HG02759 (cell line): ENCODE data around the gene SIAH2.
"Not testable (repeated sequence)": the region's sequence is repeated elsewhere in the genome, so short reads cannot be mapped to it uniquely, and the experiment has no call there.

Source experiments
- ATAC-seq: cut with Tn5 transposase; IDR thresholded peaks from one replicate; pipeline ENCODE4 v1.9.1; 2021; ENCODE audit warnings: mild to moderate bottlenecking, moderate library complexity; ENCODE audit not compliant: unreplicated experiment

Gene SIAH2

GRCh38 chr3:150763122-150763840, at the start of gene SIAH2:
Gene SIAH2, minus strand, starts transcription at chr3:150763169. Its CDS starts 320 bp downstream, at chr3:150762849.
- peak; percentile 69 for ATAC-seq

- no peak for ATAC-seq
Observed at GRCh38 chr3:150811984-150812383, 49.0 kb upstream of the SIAH2 start.

GRCh38 chr3:150810641-150811040, 47.7 kb upstream of the SIAH2 start:
- ATAC-seq, result no peak

- no peak for ATAC-seq
Observed at GRCh38 chr3:150806185-150806835, 43.3 kb upstream of the SIAH2 start.

- ATAC-seq, result no peak
Observed at GRCh38 chr3:150805354-150805753, 42.4 kb upstream of the SIAH2 start.

GRCh38 chr3:150803440-150803985, 40.5 kb upstream of the SIAH2 start:
- ATAC-seq, result no peak

- no peak for ATAC-seq
Observed at GRCh38 chr3:150800722-150801121, 37.8 kb upstream of the SIAH2 start.

- ATAC-seq, result no peak
Observed at GRCh38 chr3:150798122-150798618, 35.2 kb upstream of the SIAH2 start.

- ATAC-seq, result no peak
Observed at GRCh38 chr3:150797155-150797554, 34.2 kb upstream of the SIAH2 start.

- not testable (repeated sequence) for ATAC-seq
Observed at GRCh38 chr3:150796527-150796926, 33.6 kb upstream of the SIAH2 start.

- no peak for ATAC-seq
Observed at GRCh38 chr3:150793641-150794040, 30.7 kb upstream of the SIAH2 start.

- no peak for ATAC-seq
Observed at GRCh38 chr3:150790629-150791028, 27.7 kb upstream of the SIAH2 start.

- ATAC-seq, result no peak
Observed at GRCh38 chr3:150789451-150789850, 26.5 kb upstream of the SIAH2 start.

- ATAC-seq, result peak; percentile 82
Observed at GRCh38 chr3:150787741-150788370, 24.9 kb upstream of the SIAH2 start.

- ATAC-seq, result no peak
Observed at GRCh38 chr3:150786791-150787190, 23.8 kb upstream of the SIAH2 start.

- ATAC-seq, result no peak
Observed at GRCh38 chr3:150784747-150785125, 21.8 kb upstream of the SIAH2 start.

GRCh38 chr3:150783920-150784746, 21.2 kb upstream of the SIAH2 start:
- peak; percentile 61 for ATAC-seq

GRCh38 chr3:150783316-150783715, 20.3 kb upstream of the SIAH2 start:
- ATAC-seq, result no peak

GRCh38 chr3:150779402-150779858, 16.5 kb upstream of the SIAH2 start:
- no peak for ATAC-seq

- no peak for ATAC-seq
Observed at GRCh38 chr3:150778793-150779401, 15.9 kb upstream of the SIAH2 start.
